DND-41 (cell line): ENCODE results near the gene HAUS1.

Experiments
- CTCF ChIP-seq: IDR thresholded peaks from 2 replicates; pipeline ENCODE4 v1.5.1; 2012; ENCODE audit warnings: borderline replicate concordance, low read length, moderate library complexity, mild to moderate bottlenecking; ENCODE audit not compliant: poor library complexity, severe bottlenecking; ENCODE audit errors: extremely low read depth
- EZH2 ChIP-seq: IDR thresholded peaks from 3 replicates; pipeline ENCODE4 v1.6.1; 2012; ENCODE audit warnings: borderline replicate concordance, low read depth, mild to moderate bottlenecking, moderate library complexity, low read length, inconsistent platforms; ENCODE audit not compliant: severe bottlenecking

DNA sequence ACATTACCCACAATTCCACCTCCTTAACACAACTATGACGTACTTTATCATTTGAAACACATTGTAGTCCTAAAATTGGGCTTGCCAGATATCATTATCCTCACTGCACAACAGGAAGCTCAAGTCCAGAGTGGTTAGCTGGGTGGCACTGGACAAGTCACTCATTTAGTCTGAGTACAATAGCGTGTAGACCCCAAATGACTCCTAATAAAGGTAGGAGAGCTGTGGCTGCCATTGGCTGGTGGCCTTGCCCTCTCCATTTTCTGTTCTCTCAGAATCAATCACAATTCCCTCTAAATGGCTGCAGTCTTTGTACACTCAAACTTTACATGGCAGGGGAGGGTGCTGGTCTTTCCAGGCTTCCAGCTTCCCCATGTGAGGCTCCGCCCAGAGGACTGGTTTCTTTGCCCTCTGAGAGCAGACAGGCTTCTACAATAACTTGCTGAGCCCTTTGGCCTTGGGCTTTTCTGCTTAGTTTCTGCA lies 43.8 kb upstream of the HAUS1 start:
- TF ChIP-seq CTCF, result no peak
- no peak for TF ChIP-seq EZH2
